WTC11 (cell line): ENCODE data around the gene ZNF587. TPM values are rescaled to one million over a fixed set of nuclear protein-coding genes. Genes with fewer than 3 reads are reported as not detected.

Experiments used
- ATAC-seq: fragments of 200-7000 bp; cut with Tn5 transposase; 2 replicates; pipeline ENCODE4 v1.10.0; 2021; ENCODE audit warnings: mild to moderate bottlenecking, moderate library complexity
- CTCF ChIA-PET: fragments of 300-600 bp; sonication (Branson Sonifier 250); formaldehyde crosslinking; loops from one replicate; lab custom pipeline; 2021; ENCODE audit warnings: antibody characterized with exemption; lab: Charles Lee
- POLR2A ChIA-PET: fragments of 350-600 bp; sonication (Branson Sonifier 250); formaldehyde crosslinking; loops from one replicate; lab custom pipeline; 2021; ENCODE audit warnings: antibody characterized with exemption; lab: Charles Lee
- DNase-seq: peaks from one replicate; pipeline ENCODE4 v3.0.0; 2021; ENCODE audit warnings: low spot score
- H3K27ac Mint-ChIP-seq: 2 replicates; pipeline ENCODE4 v1.8.0; 2021; ENCODE audit warnings: mixed read lengths
- H3K27me3 Mint-ChIP-seq: 2 replicates; pipeline ENCODE4 v1.8.0; 2021; ENCODE audit warnings: low read depth, mild to moderate bottlenecking, moderate library complexity, mixed read lengths
- H3K36me3 Mint-ChIP-seq: 2 replicates; pipeline ENCODE4 v1.8.0; 2021; ENCODE audit warnings: mixed read lengths
- H3K4me1 Mint-ChIP-seq: 2 replicates; pipeline ENCODE4 v1.8.0; 2022; ENCODE audit warnings: mixed read lengths
- H3K4me3 Mint-ChIP-seq: 2 replicates; pipeline ENCODE4 v1.8.0; 2021; ENCODE audit warnings: mild to moderate bottlenecking, moderate library complexity, mixed read lengths
- H3K9me3 Mint-ChIP-seq: 2 replicates; pipeline ENCODE4 v1.8.0; 2021; ENCODE audit warnings: mixed read lengths
- ATF1 ChIP-seq: sonication (generic); formaldehyde crosslinking; IDR thresholded peaks from 2 replicates; pipeline ENCODE4 v1.8.1; 2023; ENCODE audit warnings: mild to moderate bottlenecking, moderate library complexity, missing genetic modification reagents
- FOXK1 ChIP-seq: sonication (generic); formaldehyde crosslinking; IDR thresholded peaks from 2 replicates; pipeline ENCODE4 v1.8.0; 2022; ENCODE audit warnings: mild to moderate bottlenecking, moderate library complexity, missing genetic modification reagents
- GABPB1 ChIP-seq: sonication (generic); formaldehyde crosslinking; IDR thresholded peaks from 2 replicates; pipeline ENCODE4 v1.8.1; 2023; ENCODE audit warnings: mild to moderate bottlenecking, missing genetic modification reagents
- JUN ChIP-seq: sonication (generic); formaldehyde crosslinking; IDR thresholded peaks from 2 replicates; pipeline ENCODE4 v1.8.0; 2023; ENCODE audit warnings: mild to moderate bottlenecking, missing genetic modification reagents
- NR2C2 ChIP-seq: sonication (generic); formaldehyde crosslinking; IDR thresholded peaks from 2 replicates; pipeline ENCODE4 v1.8.0; 2022; ENCODE audit warnings: mild to moderate bottlenecking, missing genetic modification reagents
- RELA ChIP-seq: sonication (generic); formaldehyde crosslinking; IDR thresholded peaks from 2 replicates; pipeline ENCODE4 v1.8.1; 2022; ENCODE audit warnings: missing genetic modification reagents, mild to moderate bottlenecking, borderline replicate concordance
- SOX15 ChIP-seq: fragments of 250-450 bp; sonication (Bioruptor Pico); IDR thresholded peaks from 2 replicates; pipeline ENCODE4 v1.9.0; 2021; ENCODE audit warnings: mild to moderate bottlenecking
- ZNF219 ChIP-seq: sonication (generic); formaldehyde crosslinking; IDR thresholded peaks from 2 replicates; pipeline ENCODE4 v1.8.0; 2023; ENCODE audit warnings: missing genetic modification reagents, mild to moderate bottlenecking, borderline replicate concordance
- total RNA-seq: library from RNA; stranded (reverse); gene quantifications from 3 replicates; pipeline ENCODE4 v1.2.3, GENCODE V29; 2021
- TF ChIP-seq, protein P1 (sequence below): sonication (generic); formaldehyde crosslinking; IDR thresholded peaks from 2 replicates; pipeline ENCODE4 v1.8.0; 2023; ENCODE audit warnings: missing genetic modification reagents, mild to moderate bottlenecking, borderline replicate concordance
- TF ChIP-seq, protein P2 (sequence below): sonication (generic); formaldehyde crosslinking; conservative IDR thresholded peaks from 2 replicates; pipeline ENCODE4 v1.8.1; 2023; ENCODE audit warnings: mild to moderate bottlenecking, low read depth, missing genetic modification reagents, moderate library complexity
- TF ChIP-seq, protein P3 (sequence below): sonication (generic); formaldehyde crosslinking; IDR thresholded peaks from 2 replicates; pipeline ENCODE4 v1.8.0; 2022; ENCODE audit warnings: mild to moderate bottlenecking, missing genetic modification reagents
- TF ChIP-seq, protein P4 (sequence below): sonication (generic); formaldehyde crosslinking; conservative IDR thresholded peaks from 2 replicates; pipeline ENCODE4 v1.8.1; 2022; ENCODE audit warnings: mild to moderate bottlenecking, missing genetic modification reagents
- TF ChIP-seq, protein P5 (sequence below): fragments of 250-450 bp; sonication (Bioruptor Pico); conservative IDR thresholded peaks from 2 replicates; pipeline ENCODE4 v1.9.0; 2021; ENCODE audit warnings: mild to moderate bottlenecking
- TF ChIP-seq, protein P6 (sequence below): sonication (generic); formaldehyde crosslinking; IDR thresholded peaks from 2 replicates; pipeline ENCODE4 v1.8.1; 2023; ENCODE audit warnings: mild to moderate bottlenecking, missing genetic modification reagents
- TF ChIP-seq, protein P7 (sequence below): sonication (generic); formaldehyde crosslinking; IDR thresholded peaks from 2 replicates; pipeline ENCODE4 v1.8.1; 2022; ENCODE audit warnings: missing genetic modification reagents, borderline replicate concordance

ZNF587 gene
- total RNA-seq, 1 experiment from 2014 or later, result 57.0 TPM

DNA sequence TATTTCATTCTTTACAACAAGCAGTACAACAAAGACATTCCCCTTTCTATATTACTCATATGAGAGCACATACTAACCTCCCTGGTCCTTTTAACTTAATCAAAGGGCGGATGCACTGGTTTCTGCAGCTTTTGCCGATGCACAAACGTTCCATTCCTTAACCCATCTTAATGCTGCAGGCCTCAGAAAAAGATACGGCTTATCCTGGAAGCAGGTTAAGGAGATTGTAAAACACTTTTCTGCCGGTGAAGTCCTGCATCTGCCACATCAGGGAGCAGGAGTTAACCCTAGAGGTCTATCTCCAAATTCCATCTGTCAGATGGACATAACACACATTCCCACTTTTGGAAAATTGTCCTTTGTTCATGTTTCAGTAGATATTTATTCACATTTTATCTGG, 50.7 kb downstream of the ZNF587 start:
- no peak for TF ChIP-seq SOX15 (CRISPR knock-in tag)
- TF ChIP-seq, protein P1, sequence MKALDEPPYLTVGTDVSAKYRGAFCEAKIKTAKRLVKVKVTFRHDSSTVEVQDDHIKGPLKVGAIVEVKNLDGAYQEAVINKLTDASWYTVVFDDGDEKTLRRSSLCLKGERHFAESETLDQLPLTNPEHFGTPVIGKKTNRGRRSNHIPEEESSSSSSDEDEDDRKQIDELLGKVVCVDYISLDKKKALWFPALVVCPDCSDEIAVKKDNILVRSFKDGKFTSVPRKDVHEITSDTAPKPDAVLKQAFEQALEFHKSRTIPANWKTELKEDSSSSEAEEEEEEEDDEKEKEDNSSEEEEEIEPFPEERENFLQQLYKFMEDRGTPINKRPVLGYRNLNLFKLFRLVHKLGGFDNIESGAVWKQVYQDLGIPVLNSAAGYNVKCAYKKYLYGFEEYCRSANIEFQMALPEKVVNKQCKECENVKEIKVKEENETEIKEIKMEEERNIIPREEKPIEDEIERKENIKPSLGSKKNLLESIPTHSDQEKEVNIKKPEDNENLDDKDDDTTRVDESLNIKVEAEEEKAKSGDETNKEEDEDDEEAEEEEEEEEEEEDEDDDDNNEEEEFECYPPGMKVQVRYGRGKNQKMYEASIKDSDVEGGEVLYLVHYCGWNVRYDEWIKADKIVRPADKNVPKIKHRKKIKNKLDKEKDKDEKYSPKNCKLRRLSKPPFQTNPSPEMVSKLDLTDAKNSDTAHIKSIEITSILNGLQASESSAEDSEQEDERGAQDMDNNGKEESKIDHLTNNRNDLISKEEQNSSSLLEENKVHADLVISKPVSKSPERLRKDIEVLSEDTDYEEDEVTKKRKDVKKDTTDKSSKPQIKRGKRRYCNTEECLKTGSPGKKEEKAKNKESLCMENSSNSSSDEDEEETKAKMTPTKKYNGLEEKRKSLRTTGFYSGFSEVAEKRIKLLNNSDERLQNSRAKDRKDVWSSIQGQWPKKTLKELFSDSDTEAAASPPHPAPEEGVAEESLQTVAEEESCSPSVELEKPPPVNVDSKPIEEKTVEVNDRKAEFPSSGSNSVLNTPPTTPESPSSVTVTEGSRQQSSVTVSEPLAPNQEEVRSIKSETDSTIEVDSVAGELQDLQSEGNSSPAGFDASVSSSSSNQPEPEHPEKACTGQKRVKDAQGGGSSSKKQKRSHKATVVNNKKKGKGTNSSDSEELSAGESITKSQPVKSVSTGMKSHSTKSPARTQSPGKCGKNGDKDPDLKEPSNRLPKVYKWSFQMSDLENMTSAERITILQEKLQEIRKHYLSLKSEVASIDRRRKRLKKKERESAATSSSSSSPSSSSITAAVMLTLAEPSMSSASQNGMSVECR (CRISPR knock-in tag), result no peak
- TF ChIP-seq, protein P2, sequence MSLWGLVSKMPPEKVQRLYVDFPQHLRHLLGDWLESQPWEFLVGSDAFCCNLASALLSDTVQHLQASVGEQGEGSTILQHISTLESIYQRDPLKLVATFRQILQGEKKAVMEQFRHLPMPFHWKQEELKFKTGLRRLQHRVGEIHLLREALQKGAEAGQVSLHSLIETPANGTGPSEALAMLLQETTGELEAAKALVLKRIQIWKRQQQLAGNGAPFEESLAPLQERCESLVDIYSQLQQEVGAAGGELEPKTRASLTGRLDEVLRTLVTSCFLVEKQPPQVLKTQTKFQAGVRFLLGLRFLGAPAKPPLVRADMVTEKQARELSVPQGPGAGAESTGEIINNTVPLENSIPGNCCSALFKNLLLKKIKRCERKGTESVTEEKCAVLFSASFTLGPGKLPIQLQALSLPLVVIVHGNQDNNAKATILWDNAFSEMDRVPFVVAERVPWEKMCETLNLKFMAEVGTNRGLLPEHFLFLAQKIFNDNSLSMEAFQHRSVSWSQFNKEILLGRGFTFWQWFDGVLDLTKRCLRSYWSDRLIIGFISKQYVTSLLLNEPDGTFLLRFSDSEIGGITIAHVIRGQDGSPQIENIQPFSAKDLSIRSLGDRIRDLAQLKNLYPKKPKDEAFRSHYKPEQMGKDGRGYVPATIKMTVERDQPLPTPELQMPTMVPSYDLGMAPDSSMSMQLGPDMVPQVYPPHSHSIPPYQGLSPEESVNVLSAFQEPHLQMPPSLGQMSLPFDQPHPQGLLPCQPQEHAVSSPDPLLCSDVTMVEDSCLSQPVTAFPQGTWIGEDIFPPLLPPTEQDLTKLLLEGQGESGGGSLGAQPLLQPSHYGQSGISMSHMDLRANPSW (CRISPR knock-in tag), result no peak
- TF ChIP-seq, protein P3, sequence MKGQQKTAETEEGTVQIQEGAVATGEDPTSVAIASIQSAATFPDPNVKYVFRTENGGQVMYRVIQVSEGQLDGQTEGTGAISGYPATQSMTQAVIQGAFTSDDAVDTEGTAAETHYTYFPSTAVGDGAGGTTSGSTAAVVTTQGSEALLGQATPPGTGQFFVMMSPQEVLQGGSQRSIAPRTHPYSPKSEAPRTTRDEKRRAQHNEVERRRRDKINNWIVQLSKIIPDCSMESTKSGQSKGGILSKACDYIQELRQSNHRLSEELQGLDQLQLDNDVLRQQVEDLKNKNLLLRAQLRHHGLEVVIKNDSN, result no peak
- TF ChIP-seq, protein P4, sequence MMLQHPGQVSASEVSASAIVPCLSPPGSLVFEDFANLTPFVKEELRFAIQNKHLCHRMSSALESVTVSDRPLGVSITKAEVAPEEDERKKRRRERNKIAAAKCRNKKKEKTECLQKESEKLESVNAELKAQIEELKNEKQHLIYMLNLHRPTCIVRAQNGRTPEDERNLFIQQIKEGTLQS (CRISPR knock-in tag), result no peak
- TF ChIP-seq RELA (CRISPR knock-in tag), result no peak
- ChIA-PET POLR2A (no interaction called here), CTCF (interaction anchor here (0.8 kb wide), 1 partner anchor 24 kb away, joined by 4 read pairs; no protein-coding TSS in a partner anchor)
- Mint-ChIP-seq H3K9me3 (no peaks in the 10 kb centered on the region), H3K27me3 (no peaks in the 10 kb centered on the region), H3K4me1 (peaks cover 11% of the 10 kb centered on the region), H3K36me3 (no peaks in the 10 kb centered on the region), H3K4me3 (no peak overlapping the region), H3K27ac (no peak overlapping the region)
- no peak for DNase-seq
- ATAC-seq, result no peak

DNA sequence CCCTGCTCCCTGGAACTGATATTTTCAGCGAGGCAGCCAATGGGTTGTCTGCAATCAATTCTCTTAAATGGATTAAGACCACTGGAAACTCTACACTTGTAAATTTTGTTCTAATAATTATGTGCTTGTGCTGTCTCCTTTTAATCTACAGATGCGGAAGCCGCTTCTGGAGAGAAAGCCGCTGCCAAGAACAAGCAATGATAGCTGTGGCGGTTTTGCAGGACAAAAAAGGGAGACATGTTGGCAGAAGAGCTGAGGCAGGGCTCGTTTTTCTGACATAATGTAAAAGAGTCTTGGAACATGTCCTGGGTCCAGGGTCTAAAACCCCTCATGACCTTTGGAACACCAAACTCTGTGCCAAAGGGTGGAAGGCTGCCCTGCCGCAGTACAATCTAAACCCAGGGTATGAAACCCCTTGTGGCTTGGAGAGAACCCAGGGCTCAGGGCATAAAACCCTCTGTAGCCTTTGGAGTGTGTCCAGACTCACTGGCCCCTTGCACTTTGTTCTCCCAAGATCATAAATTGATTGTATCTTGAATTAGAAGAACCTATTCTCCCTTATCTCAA, 54.0 kb downstream of the ZNF587 start:
- H3K9me3 Mint-ChIP-seq, result no peaks in the 10 kb centered on the region
- DNase-seq (no peak), ATAC-seq (no peak)
- H3K4me1 Mint-ChIP-seq, result peaks cover 3% of the 10 kb centered on the region
- CTCF ChIA-PET, result interaction anchor here (1.1 to 1.8 kb wide), 6 partner anchors 13 to 176 kb away, joined by 3 to 7 read pairs (median 4); partner anchors contain the start of genes ZNF417 and ZNF671
- H3K36me3 Mint-ChIP-seq, result peaks cover 17% of the 10 kb centered on the region
- no peak for TF ChIP-seq ZNF219 (CRISPR knock-in tag)
- H3K27ac Mint-ChIP-seq, result no peak overlapping the region
- no peak overlapping the region for H3K4me3 Mint-ChIP-seq
- POLR2A ChIA-PET, result interaction anchor here (0.6 kb wide), 1 partner anchor 37 kb away, joined by 3 read pairs; no protein-coding TSS in a partner anchor
- H3K27me3 Mint-ChIP-seq, result no peaks in the 10 kb centered on the region

DNA sequence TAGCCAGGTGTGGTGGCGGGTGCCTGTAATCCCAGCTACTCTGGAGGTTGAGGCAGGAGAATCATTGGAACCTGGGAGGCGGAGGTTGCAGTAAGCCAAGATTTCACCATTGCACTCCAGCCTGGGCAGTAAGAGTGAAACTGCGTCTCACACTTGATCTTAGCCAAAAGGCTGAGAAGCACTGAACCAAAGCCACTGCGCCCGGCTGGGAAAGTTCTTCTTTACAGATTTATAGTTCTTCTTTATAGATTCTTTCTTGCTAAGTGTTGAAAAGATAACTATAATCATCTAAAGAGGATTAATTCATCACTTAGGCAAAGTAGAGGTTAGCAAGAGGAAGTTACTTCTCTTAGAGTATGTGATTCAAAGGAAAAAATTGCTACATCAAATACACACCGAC, 55.6 kb downstream of the ZNF587 start:
- H3K9me3 Mint-ChIP-seq, result no peaks in the 10 kb centered on the region
- no peaks in the 10 kb centered on the region for H3K27me3 Mint-ChIP-seq
- peaks cover 26% of the 10 kb centered on the region for H3K36me3 Mint-ChIP-seq
- CTCF ChIA-PET, result no interaction called here
- no peak overlapping the region for H3K4me3 Mint-ChIP-seq
- H3K27ac Mint-ChIP-seq, result no peak overlapping the region
- DNase-seq, result no peak
- ATAC-seq, result no peak
- peaks cover 3% of the 10 kb centered on the region for H3K4me1 Mint-ChIP-seq
- POLR2A ChIA-PET, result no interaction called here
- no peak for TF ChIP-seq FOXK1 (CRISPR knock-in tag)
- TF ChIP-seq ATF1 (CRISPR knock-in tag), result no peak
- no peak for TF ChIP-seq GABPB1
- TF ChIP-seq NR2C2 (CRISPR knock-in tag), result no peak
- TF ChIP-seq, protein P5, sequence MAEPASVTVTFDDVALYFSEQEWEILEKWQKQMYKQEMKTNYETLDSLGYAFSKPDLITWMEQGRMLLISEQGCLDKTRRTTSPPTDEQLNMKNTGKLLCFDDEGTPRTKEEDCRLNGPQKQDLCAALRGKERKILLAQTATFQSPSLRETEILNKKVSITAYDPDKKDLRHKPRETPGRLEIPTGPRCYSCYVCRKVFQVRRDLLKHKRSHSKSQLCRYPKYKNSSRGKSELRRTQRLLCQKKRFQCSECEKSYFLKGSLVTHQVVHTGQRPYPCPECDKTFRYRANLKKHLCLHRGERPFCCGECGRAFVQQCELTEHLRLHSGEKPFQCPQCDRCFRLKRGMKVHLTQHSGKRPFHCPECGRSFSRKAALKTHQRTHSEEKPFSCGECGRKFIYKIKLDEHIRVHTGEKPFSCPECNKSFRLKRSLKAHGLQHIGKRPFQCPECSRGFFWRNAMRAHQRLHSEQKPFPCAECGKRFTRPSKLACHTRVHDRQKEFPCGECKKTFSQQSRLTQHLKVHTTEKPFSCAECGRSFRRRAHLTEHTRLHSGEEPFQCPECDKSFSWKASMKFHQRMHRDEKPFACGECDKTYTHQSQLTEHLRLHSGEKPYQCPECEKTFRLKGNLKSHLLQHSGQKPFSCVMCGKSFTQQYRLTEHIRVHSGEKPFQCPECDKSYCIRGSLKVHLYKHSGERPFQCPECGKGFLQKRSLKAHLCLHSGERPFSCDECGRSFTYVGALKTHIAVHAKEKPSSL, result no peak
- TF ChIP-seq, protein P6, sequence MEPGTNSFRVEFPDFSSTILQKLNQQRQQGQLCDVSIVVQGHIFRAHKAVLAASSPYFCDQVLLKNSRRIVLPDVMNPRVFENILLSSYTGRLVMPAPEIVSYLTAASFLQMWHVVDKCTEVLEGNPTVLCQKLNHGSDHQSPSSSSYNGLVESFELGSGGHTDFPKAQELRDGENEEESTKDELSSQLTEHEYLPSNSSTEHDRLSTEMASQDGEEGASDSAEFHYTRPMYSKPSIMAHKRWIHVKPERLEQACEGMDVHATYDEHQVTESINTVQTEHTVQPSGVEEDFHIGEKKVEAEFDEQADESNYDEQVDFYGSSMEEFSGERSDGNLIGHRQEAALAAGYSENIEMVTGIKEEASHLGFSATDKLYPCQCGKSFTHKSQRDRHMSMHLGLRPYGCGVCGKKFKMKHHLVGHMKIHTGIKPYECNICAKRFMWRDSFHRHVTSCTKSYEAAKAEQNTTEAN (CRISPR knock-in tag), result no peak
- no peak for TF ChIP-seq ZNF219 (CRISPR knock-in tag)
- TF ChIP-seq JUN, result no peak
- TF ChIP-seq, protein P7, sequence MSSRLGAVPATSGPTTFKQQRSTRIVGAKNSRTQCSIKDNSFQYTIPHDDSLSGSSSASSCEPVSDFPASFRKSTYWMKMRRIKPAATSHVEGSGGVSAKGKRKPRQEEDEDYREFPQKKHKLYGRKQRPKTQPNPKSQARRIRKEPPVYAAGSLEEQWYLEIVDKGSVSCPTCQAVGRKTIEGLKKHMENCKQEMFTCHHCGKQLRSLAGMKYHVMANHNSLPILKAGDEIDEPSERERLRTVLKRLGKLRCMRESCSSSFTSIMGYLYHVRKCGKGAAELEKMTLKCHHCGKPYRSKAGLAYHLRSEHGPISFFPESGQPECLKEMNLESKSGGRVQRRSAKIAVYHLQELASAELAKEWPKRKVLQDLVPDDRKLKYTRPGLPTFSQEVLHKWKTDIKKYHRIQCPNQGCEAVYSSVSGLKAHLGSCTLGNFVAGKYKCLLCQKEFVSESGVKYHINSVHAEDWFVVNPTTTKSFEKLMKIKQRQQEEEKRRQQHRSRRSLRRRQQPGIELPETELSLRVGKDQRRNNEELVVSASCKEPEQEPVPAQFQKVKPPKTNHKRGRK (CRISPR knock-in tag), result no peak
